ENCODE results near the gene OPRM1.

Gene OPRM1

DNA sequence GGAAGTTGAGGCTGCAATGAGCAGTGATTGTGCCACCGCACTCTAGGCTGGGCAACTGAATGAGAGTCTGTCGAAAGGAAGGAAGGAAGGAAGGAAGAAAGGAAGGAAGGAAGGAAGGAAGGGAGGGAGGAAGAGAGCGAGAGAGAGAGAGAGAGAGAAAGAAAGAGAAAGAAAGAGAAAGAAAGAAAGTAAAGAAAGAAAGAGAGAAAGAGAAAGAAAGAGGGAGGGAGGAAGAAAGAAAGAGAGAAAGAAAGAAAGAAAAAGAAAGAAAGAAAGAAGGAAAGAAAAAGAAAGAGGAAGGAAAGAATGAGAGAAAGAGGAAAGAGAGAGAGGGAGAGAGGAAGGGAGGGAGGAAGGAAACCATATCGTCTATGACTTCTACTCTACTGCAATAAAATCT, 60.2 kb downstream of the OPRM1 start:
- no peaks in the 10 kb centered on the region for H3K9me3 Mint-ChIP-seq
- no peaks in the 10 kb centered on the region for H3K36me3 Mint-ChIP-seq (ENCODE audit: low read depth)
- no peak overlapping the region for H3K4me3 Mint-ChIP-seq
- H3K27me3 Mint-ChIP-seq = peaks cover 29% of the 10 kb centered on the region
- no peak for DNase-seq
- no peaks in the 10 kb centered on the region for H3K4me1 Mint-ChIP-seq (ENCODE audit: low read depth)
- H3K27ac Mint-ChIP-seq = no peak overlapping the region

DNA sequence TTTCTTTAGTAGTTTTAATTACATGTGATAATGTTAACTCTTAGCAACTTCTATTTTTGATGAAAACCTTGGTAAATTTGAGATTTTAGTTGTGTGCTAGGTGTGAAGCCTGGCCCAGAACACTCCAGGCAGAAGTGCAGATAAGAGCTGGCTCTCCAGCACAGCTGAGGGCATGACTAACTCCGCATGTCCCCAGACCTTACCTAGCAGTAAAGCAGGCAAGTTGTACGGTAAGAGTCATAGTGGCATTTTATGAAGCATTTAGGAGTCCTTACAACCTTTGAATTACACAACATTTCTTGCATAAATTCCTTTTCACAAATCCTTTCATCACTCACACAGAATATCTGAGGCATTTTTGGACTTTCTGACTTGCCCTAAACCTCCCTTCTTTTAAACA, 67.2 kb downstream of the OPRM1 start:
- Mint-ChIP-seq H3K27ac (no peak overlapping the region), H3K27me3 (peaks cover 28% of the 10 kb centered on the region), H3K4me3 (no peak overlapping the region), H3K36me3 (ENCODE audit: low read depth) (no peaks in the 10 kb centered on the region), H3K4me1 (ENCODE audit: low read depth) (no peaks in the 10 kb centered on the region), H3K9me3 (peaks cover 3% of the 10 kb centered on the region)
- no peak for DNase-seq

DNA sequence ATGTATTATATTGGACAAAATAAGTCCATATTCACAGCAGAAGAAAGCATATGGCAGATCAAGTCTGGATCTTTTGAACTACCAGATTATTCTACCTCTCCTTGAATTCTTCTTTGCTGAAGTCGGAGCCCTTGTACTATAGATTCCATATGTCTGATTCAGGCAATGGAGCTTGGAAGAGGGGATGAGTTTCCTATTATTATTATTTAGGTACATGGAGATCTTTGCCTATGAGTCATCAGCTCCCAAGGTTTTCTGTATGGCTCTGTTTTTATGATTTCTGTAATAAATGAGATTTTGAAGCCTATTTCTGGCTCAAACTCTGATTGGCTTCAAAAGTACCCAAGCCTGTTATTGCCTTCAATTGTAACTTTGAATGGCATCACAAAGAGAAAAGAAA, 72.0 kb downstream of the OPRM1 start:
- Mint-ChIP-seq H3K4me1 (ENCODE audit: low read depth) (no peaks in the 10 kb centered on the region), H3K27me3 (peaks cover 23% of the 10 kb centered on the region), H3K36me3 (ENCODE audit: low read depth) (no peaks in the 10 kb centered on the region), H3K4me3 (no peak overlapping the region), H3K27ac (no peak overlapping the region), H3K9me3 (peaks cover 1% of the 10 kb centered on the region)
- no peak for DNase-seq

DNA sequence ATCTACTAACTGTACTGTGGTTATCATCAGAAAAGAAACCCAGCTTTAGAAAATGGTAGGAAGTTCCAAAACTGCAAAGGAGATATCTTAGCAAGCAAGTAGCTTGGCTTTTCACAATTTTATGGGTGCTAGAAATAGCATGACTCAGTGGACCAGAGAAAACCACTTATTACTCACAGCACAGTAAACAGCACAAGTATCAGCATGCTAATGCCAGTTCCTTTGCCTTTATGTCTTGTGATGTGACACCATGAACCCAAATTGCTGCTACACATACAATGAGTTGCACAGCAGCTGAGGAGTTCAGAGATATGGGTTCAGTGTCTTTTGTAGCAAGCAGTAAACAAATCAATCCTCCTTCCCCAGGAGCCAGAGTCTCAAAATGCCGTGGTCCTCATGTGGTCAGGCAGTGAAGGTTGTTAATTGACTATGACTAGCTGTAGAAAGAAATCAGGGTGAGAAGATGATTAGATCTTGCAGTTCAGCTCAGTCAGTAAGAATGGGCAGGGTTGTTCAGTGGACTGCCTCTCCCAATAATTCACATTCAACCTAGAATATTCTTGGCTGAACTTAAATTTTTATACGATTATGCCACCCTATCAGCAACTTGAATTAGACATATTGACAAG, 73.3 kb downstream of the OPRM1 start:
- no peak for DNase-seq
- no peak overlapping the region for H3K27ac Mint-ChIP-seq
- H3K4me1 Mint-ChIP-seq (ENCODE audit: low read depth) = no peaks in the 10 kb centered on the region
- no peak overlapping the region for H3K4me3 Mint-ChIP-seq
- no peaks in the 10 kb centered on the region for H3K9me3 Mint-ChIP-seq
- H3K36me3 Mint-ChIP-seq (ENCODE audit: low read depth) = no peaks in the 10 kb centered on the region
- H3K27me3 Mint-ChIP-seq = peaks cover 20% of the 10 kb centered on the region

DNA sequence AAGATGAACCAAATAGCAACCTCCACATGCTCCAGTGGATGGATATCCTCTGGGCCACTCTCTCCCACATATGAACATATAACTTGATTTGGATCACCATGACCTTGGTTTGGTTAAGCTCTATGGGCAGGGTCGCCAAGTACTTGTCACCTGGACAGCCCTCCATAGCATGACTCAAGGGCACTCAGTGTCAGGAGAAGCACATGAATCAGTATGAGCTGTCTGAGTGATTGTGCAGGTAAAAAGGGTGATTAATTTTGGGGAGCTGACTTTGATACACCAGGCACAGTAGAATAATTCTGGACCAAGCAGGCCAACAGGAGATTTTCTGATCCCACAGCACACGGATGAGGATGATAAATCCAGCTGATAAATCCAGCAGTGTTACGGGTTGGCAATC, 74.4 kb downstream of the OPRM1 start:
- DNase-seq = no peak
- peaks cover 14% of the 10 kb centered on the region for H3K27me3 Mint-ChIP-seq
- no peaks in the 10 kb centered on the region for H3K36me3 Mint-ChIP-seq (ENCODE audit: low read depth)
- no peak overlapping the region for H3K27ac Mint-ChIP-seq
- H3K4me3 Mint-ChIP-seq = no peak overlapping the region
- H3K4me1 Mint-ChIP-seq (ENCODE audit: low read depth) = no peaks in the 10 kb centered on the region
- no peaks in the 10 kb centered on the region for H3K9me3 Mint-ChIP-seq

DNA sequence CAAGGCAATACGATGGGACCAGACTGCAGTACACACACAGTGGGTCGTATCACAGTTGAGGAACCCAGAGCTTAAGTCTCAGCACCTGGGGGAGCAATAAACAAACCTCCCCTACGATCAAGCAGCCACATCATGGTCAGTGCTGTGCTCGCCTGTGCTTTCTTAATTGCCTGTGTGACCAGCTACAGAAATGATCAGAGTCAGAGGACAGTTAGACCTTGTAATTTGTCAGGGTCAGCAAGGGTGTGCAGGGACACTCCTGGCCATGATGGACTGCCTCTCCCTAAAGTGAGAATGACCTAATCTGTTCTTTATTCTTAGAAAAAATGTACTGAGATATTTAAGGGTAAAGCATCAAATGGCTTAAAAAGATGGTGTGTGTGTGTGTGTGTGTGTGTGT, 78.4 kb downstream of the OPRM1 start:
- Mint-ChIP-seq H3K4me3 (no peak overlapping the region), H3K36me3 (ENCODE audit: low read depth) (no peaks in the 10 kb centered on the region), H3K27me3 (peaks cover 17% of the 10 kb centered on the region), H3K27ac (no peak overlapping the region), H3K4me1 (ENCODE audit: low read depth) (no peaks in the 10 kb centered on the region), H3K9me3 (no peaks in the 10 kb centered on the region)
- no peak for DNase-seq

DNA sequence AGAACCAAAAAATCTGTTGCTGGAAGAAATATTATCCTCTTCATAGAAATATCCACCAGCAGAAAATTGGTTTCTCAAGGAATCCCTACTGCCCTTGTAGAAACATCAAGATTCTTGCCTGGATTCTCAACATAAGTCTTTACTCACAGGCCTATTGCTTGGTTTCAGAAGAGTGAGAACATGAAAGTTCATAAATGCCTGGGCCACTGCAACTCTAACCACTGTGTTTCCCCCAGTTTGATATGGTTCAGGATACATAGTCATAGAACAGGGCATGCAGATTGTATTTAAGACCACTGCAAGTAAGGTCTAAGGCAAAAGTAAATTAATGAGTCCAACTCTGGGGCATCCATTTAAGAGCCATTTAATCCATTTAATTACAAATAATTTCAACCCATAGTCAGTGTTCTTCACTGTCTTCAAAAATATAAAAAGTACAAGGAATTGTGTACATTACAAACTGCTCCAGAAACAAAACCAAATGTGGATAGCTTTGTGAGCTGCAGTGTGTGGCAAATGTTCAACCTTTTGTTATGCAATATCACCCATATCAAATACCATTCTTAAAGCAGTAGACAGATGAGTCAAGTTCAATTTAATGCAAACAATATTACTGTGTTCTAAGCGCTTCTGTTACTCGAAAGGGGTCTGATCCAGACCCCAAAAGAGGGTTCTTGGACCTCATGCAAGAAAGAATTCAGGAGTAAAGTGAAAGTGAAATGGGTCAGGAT, 83.3 kb downstream of the OPRM1 start:
- no peaks in the 10 kb centered on the region for H3K4me1 Mint-ChIP-seq (ENCODE audit: low read depth)
- no peaks in the 10 kb centered on the region for H3K36me3 Mint-ChIP-seq (ENCODE audit: low read depth)
- no peak overlapping the region for H3K27ac Mint-ChIP-seq
- peaks cover 11% of the 10 kb centered on the region for H3K27me3 Mint-ChIP-seq
- DNase-seq = no peak
- no peak overlapping the region for H3K4me3 Mint-ChIP-seq
- H3K9me3 Mint-ChIP-seq = no peaks in the 10 kb centered on the region

DNA sequence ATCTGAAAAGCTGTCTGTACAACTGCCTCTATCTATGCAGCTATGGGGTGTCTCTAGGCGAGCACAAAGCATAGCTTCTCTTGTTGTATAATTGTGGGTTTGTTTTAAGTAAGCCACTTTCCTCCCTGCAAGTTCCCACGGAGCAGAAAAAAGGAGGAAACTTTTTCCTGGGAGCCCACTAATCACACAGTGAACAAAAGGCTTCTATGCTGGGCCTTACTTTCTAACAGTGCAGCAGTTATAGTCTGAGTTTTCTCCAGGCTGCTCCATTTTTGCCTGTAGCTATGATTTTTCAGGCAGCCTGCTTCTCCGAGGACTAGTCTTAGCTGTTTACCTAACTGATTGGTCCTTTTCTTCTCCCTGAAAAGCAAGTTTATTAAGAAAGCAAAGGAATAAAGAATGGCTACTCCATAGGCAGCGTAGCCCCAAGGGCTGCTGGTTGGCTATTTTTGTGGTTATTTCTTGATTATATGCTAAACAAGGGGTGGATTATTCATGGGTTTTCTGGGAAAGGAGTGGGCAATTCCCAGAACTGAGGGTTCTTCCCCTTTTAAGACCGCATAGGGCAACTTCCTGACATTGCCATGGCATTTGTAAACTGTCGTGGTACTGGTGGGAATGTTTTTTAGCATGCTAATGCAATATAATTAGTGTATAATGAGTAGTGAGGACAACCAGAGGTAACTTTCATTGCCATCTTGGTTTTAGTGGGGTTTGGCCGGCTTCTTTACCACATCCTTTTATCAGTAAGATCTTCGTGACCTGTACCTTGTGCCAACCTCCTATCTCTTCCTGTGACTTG, 84.3 kb downstream of the OPRM1 start:
- DNase-seq = no peak
- H3K9me3 Mint-ChIP-seq = no peaks in the 10 kb centered on the region
- no peak overlapping the region for H3K4me3 Mint-ChIP-seq
- no peak overlapping the region for H3K27ac Mint-ChIP-seq
- no peaks in the 10 kb centered on the region for H3K4me1 Mint-ChIP-seq (ENCODE audit: low read depth)
- H3K27me3 Mint-ChIP-seq = peaks cover 11% of the 10 kb centered on the region
- H3K36me3 Mint-ChIP-seq (ENCODE audit: low read depth) = no peaks in the 10 kb centered on the region

GRCh38 chr6:154125421-154125820, 86.4 kb downstream of the OPRM1 start:
- H3K4me3 Mint-ChIP-seq = no peak overlapping the region
- H3K27ac Mint-ChIP-seq = no peak overlapping the region
- no peaks in the 10 kb centered on the region for H3K4me1 Mint-ChIP-seq (ENCODE audit: low read depth)
- H3K9me3 Mint-ChIP-seq = no peaks in the 10 kb centered on the region
- H3K36me3 Mint-ChIP-seq (ENCODE audit: low read depth) = no peaks in the 10 kb centered on the region
- DNase-seq = no peak
- H3K27me3 Mint-ChIP-seq = peaks cover 4% of the 10 kb centered on the region

DNA sequence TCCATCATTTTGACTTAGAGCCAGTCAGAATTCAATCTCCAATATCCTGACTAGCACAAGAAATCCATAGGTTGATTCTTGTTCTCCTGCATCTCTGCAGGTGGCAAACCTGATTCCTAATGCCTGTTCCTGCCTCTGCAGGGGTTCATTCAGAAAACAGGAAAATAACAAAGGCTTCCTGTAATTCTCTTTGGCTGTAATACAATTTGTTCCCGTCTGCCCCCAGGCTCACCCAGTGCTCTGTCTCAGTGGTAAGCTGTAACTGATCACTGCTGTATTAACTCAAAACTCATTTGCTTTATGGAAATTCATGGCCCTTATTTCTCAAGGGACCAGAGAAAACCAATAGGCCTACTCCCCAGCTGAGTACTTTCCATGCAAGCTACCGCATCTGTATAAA, 88.6 kb downstream of the OPRM1 start:
- Mint-ChIP-seq H3K36me3 (ENCODE audit: low read depth) (no peaks in the 10 kb centered on the region), H3K4me1 (ENCODE audit: low read depth) (no peaks in the 10 kb centered on the region), H3K27ac (no peak overlapping the region), H3K9me3 (no peaks in the 10 kb centered on the region), H3K4me3 (no peak overlapping the region), H3K27me3 (peaks cover 4% of the 10 kb centered on the region)
- no peak for DNase-seq

DNA sequence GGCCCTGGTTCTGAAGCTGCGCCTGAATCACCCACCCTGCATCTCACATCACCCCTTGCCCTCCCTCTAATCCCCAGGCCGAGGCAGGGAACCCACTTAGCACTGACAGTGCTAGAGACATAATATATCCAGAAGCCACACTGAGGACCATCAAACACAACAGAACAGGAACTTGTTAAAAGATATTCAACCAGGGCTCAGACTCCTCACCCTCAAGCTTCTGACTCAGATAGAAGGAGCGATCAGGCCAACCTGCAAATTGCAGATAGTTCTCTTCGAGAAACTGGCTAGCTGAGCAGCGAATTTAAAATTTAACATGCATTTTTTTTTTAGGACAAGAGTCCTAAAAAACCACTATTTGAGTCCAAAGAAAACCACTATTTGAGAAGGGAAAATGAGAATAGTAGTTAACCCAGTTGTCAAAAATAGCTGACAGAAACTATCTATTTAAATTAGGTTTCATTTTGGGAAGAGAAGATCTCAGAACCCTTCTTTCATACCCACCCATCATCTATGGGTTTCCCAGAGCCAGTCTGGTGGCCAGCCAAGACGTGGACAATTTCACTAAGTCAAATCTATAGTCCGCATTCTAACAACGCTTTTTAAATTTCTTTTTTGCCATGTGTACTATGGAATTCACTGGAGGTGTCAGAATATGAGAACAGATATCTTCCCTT, 95.6 kb downstream of the OPRM1 start:
- Mint-ChIP-seq H3K4me1 (ENCODE audit: low read depth) (peaks cover under 1% of the 10 kb centered on the region), H3K27me3 (peaks cover 9% of the 10 kb centered on the region), H3K27ac (no peak overlapping the region), H3K4me3 (no peak overlapping the region), H3K36me3 (ENCODE audit: low read depth) (no peaks in the 10 kb centered on the region), H3K9me3 (no peaks in the 10 kb centered on the region)
- no peak for DNase-seq

DNA sequence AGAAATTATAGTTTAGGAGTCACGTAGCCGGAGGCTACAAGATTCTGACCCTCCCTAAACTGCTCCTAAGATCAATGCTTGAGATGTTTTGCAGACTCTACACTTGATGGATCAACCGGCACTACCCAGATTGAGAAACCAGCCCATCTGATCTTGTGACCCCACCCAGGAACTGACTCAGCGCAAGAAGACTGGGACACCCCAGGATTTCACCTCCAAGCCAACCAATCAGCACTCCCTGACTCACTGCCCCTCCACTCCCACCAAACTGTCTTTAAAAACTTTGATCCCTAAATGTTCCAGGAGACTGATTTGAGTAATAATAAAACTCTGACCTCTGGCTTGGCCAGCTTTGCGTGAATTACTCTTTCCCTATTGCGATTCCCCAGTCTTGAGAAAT, 99.8 kb downstream of the OPRM1 start:
- no peaks in the 10 kb centered on the region for H3K36me3 Mint-ChIP-seq (ENCODE audit: low read depth)
- H3K4me3 Mint-ChIP-seq = no peak overlapping the region
- no peaks in the 10 kb centered on the region for H3K9me3 Mint-ChIP-seq
- H3K4me1 Mint-ChIP-seq (ENCODE audit: low read depth) = peaks cover 5% of the 10 kb centered on the region
- H3K27me3 Mint-ChIP-seq = peaks cover 12% of the 10 kb centered on the region
- no peak for DNase-seq
- H3K27ac Mint-ChIP-seq = no peak overlapping the region

- H3K4me3 Mint-ChIP-seq = no peak overlapping the region
These were observed 100.9 kb downstream of the OPRM1 start for GRCh38 chr6:154139892-154140291.

DNA sequence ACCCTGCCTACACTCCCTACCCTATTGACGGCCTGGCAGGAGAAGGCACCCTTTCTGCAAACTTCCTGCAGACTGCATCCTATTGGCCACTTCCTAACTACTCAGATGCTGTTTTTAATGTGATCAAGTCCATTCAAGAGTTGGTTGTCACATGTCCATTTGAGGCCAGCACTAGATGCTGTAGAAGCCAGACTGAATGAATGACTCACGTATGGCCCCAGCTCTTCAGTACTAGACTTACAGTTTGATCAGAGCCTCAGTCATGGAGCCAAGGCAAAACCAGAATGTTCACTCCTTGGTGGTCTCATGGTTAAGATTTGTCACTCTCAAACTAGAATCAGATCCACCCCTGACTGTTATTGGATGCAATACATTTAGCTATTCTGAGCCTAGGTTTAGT, 101.7 kb downstream of the OPRM1 start:
- Mint-ChIP-seq H3K36me3 (ENCODE audit: low read depth) (no peaks in the 10 kb centered on the region), H3K27me3 (peaks cover 12% of the 10 kb centered on the region), H3K4me1 (ENCODE audit: low read depth) (peaks cover 5% of the 10 kb centered on the region), H3K4me3 (no peak overlapping the region), H3K27ac (no peak overlapping the region), H3K9me3 (no peaks in the 10 kb centered on the region)
- no peak for DNase-seq

More at GRCh38 chr6:154139892-154140291, 100.9 kb downstream of the OPRM1 start:
- Mint-ChIP-seq H3K36me3 (ENCODE audit: low read depth) (no peaks in the 10 kb centered on the region), H3K9me3 (no peaks in the 10 kb centered on the region), H3K27me3 (peaks cover 12% of the 10 kb centered on the region), H3K4me1 (ENCODE audit: low read depth) (peaks cover 5% of the 10 kb centered on the region), H3K27ac (no peak overlapping the region)
- no peak for DNase-seq

Measured in activated T-cell treated with anti-CD3 and anti-CD28 coated beads, Interleukin-2, amount 50 U/mL, for 24 hours (primary cell).